Neural progenitor cell (in vitro differentiated cells): ENCODE data around the gene ACOT4.

Experiments used
- CTCF ChIP-seq: fragments of 200-600 bp; sonication (generic); IDR thresholded peaks from 2 replicates; pipeline ENCODE4 v1.5.1; 2017; ENCODE audit warnings: antibody characterized with exemption, mild to moderate bottlenecking
- EZH2 ChIP-seq: fragments of 200-600 bp; sonication (generic); IDR thresholded peaks from 2 replicates; pipeline ENCODE4 v1.6.1; 2017; ENCODE audit warnings: antibody characterized with exemption, mild to moderate bottlenecking, moderate library complexity
- EZH2phosphoT487 ChIP-seq: fragments of 200-600 bp; sonication (generic); IDR thresholded peaks from 2 replicates; pipeline ENCODE4 v1.6.1; 2017; ENCODE audit warnings: antibody characterized with exemption

GRCh38 chr14:73620268-73620667 lies 28.6 kb downstream of the ACOT4 start:
- TF ChIP-seq CTCF, result no peak
- no peak for TF ChIP-seq EZH2phosphoT487
- TF ChIP-seq EZH2, result no peak
